T-cell (primary cell): ENCODE measurements around the gene DND1. TPM values are rescaled to one million over a fixed set of nuclear protein-coding genes. Genes with fewer than 3 reads are reported as not detected.
"Not testable (repeated sequence)": the region's sequence is repeated elsewhere in the genome, so short reads cannot be mapped to it uniquely, and the experiment has no call there.

Source experiments
- ATAC-seq, 4 experiments: fragments of 200-7000 bp in 3 of 4; fragments of 150-1000 bp in 1 of 4; cut with Tn5 transposase; replicated peaks in 1 of 4; 1 replicate in 3 of 4; 2 replicates in 1 of 4; pipeline ENCODE4 v1.10.0; 2021; ENCODE audit warnings: moderate library complexity in 3 of 4, mild to moderate bottlenecking in 2 of 4, moderate number of reproducible peaks in 1 of 4
- CTCF ChIA-PET, 2 donors: fragments of 300-600 bp; sonication (Branson Sonifier 250); formaldehyde crosslinking; loops; one replicate each; lab custom pipeline; 2022; ENCODE audit warnings: antibody characterized with exemption in 2 of 2; lab: Charles Lee
- POLR2A ChIA-PET, 2 donors: fragments of 300-600 bp; sonication (Branson Sonifier 250); formaldehyde crosslinking; loops; one replicate each; lab custom pipeline; 2022; ENCODE audit warnings: antibody characterized with exemption in 2 of 2; lab: Charles Lee
- DNase-seq, 35 experiments: peaks; one replicate each; pipeline versions ENCODE4 v3.0.0 to v3.0.0-alpha.2; 2013 to 2023
- H3K27ac ChIP-seq: one replicate; pipeline ENCODE4 v1.5.1; 2013; ENCODE audit warnings: low read length
- H3K27me3 ChIP-seq, 2 experiments: replicated peaks in 1 of 2; 1 replicate in 1 of 2; 2 replicates in 1 of 2; pipeline versions ENCODE4 v1.6.1 to v1.7.0; 2013; ENCODE audit warnings: low read length in 1 of 2, mixed read lengths in 1 of 2; ENCODE audit not compliant: control insufficient read depth in 2 of 2, insufficient read depth in 2 of 2; ENCODE audit errors: extremely low read depth in 1 of 2
- H3K36me3 ChIP-seq, 2 donors: 1 replicate in 1 of 2; 2 replicates in 1 of 2; pipeline versions ENCODE4 v1.6.1 to v1.7.0; 2013; ENCODE audit warnings: low read length in 1 of 2; ENCODE audit not compliant: control insufficient read depth in 2 of 2, insufficient read depth in 1 of 2; ENCODE audit errors: extremely low read depth in 1 of 2
- H3K4me1 ChIP-seq, 2 experiments: 1 replicate in 1 of 2; 2 replicates in 1 of 2; pipeline versions ENCODE4 v1.6.1 to v1.7.0; 2013; ENCODE audit warnings: low read length in 2 of 2, mixed read lengths in 1 of 2; ENCODE audit not compliant: insufficient read depth in 2 of 2, control insufficient read depth in 1 of 2; ENCODE audit errors: extremely low read depth in 1 of 2
- H3K4me3 ChIP-seq, 2 donors: 1 replicate in 1 of 2; 2 replicates in 1 of 2; pipeline versions ENCODE4 v1.5.1 to v1.7.0; 2013; ENCODE audit warnings: mild to moderate bottlenecking in 2 of 2, low read length in 1 of 2, moderate library complexity in 1 of 2; ENCODE audit not compliant: control insufficient read depth in 1 of 2; ENCODE audit errors: extremely low read depth in 1 of 2
- H3K9me3 ChIP-seq: 2 replicates; pipeline ENCODE4 v1.7.0; 2013
- H3K27ac Mint-ChIP-seq, 2 donors: one replicate each; pipeline ENCODE4 v1.8.0; 2020 to 2021; ENCODE audit warnings: mild to moderate bottlenecking in 2 of 2, mixed read lengths in 2 of 2
- H3K27me3 Mint-ChIP-seq, 2 donors: one replicate each; pipeline ENCODE4 v1.8.0; 2021 to 2022; ENCODE audit warnings: mixed read lengths in 2 of 2
- H3K36me3 Mint-ChIP-seq: one replicate; pipeline ENCODE4 v1.8.0; 2021; ENCODE audit warnings: mixed read lengths
- H3K4me1 Mint-ChIP-seq, 3 donors: one replicate each; pipeline ENCODE4 v1.8.0; 2020 to 2022; ENCODE audit warnings: mixed read lengths in 3 of 3, mild to moderate bottlenecking in 1 of 3
- H3K4me3 Mint-ChIP-seq, 3 donors: one replicate each; pipeline ENCODE4 v1.8.0; 2020 to 2022; ENCODE audit warnings: mild to moderate bottlenecking in 3 of 3, mixed read lengths in 3 of 3, moderate library complexity in 3 of 3
- H3K9me3 Mint-ChIP-seq, 3 donors: one replicate each; pipeline ENCODE4 v1.8.0; 2020 to 2022; ENCODE audit warnings: mixed read lengths in 3 of 3
- WGBS: methylation state at CpG from one replicate; pipeline ENCODE4 v1.1.5; 2013; ENCODE audit warnings: missing lambda C conversion rate; ENCODE audit not compliant: insufficient coverage; 5-methylcytosine and 5-hydroxymethylcytosine counted together
- total RNA-seq, 35 experiments: library from RNA in 6 of 35; stranded (reverse) in 6 of 35; fragments of 120-200 nt in 1 of 35; gene quantifications; one replicate each; pipeline versions ENCODE4 v1.2.1 to v1.2.4 and lab custom pipeline; 2013 to 2026

The DND1 gene
- total RNA-seq: 1 to 10 TPM; 3.0 to 6.4 (median 5.5) TPM
- total RNA-seq (2013): 1.3 TPM
- total RNA-seq (lab: John Stamatoyannopoulos, UW): 0.44 to 4.2 (median 1.9) reads per million in 29 experiments

- ChIA-PET POLR2A (no interaction called here), CTCF (no interaction called here)
- H3K9me3 Mint-ChIP-seq: no peaks in the 10 kb centered on the region
- H3K4me1 ChIP-seq: no peaks in the 10 kb centered on the region
- no peaks in the 10 kb centered on the region for H3K27me3 ChIP-seq
- WGBS: 96% methylated on average over 27 of the region's 45 CpGs
- no peaks in the 10 kb centered on the region for H3K9me3 ChIP-seq
- no peak for DNase-seq
- H3K36me3 ChIP-seq: peaks cover 14 to 86% of the 10 kb centered on the region in 2 donors
- peak in 1 of 4 experiments; percentile 23 for ATAC-seq
- H3K27ac Mint-ChIP-seq: peak within 1 kb of the TSS in 1 of 2 donors; percentile 0
- H3K4me3 ChIP-seq: no peak within 1 kb of the TSS
- no peaks in the 10 kb centered on the region for H3K27me3 Mint-ChIP-seq
- H3K36me3 Mint-ChIP-seq: peaks cover 62% of the 10 kb centered on the region
- H3K4me1 Mint-ChIP-seq: no peaks in the 10 kb centered on the region
- H3K27ac ChIP-seq: no peak within 1 kb of the TSS
- H3K4me3 Mint-ChIP-seq: no peak within 1 kb of the TSS
Observed at GRCh38 chr5:140673187-140673976, at the start of gene DND1. DND1 (minus strand) TSS chr5:140673576; CDS start chr5:140673542, 34 bp downstream.

GRCh38 chr5:140721395-140721794, 48.0 kb upstream of the DND1 start:
- POLR2A ChIA-PET, H3K9me3 Mint-ChIP-seq, H3K4me1 ChIP-seq, H3K27ac Mint-ChIP-seq, H3K4me3 Mint-ChIP-seq, DNase-seq, H3K36me3 Mint-ChIP-seq, H3K27ac ChIP-seq, H3K9me3 ChIP-seq, H3K36me3 ChIP-seq, H3K4me3 ChIP-seq, ATAC-seq: not testable (repeated sequence)
- H3K4me1 Mint-ChIP-seq: peaks cover 8 to 10% (median 10%) of the 10 kb centered on the region in 3 donors
- peaks cover 0 to 20% of the 10 kb centered on the region in 2 experiments for H3K27me3 ChIP-seq
- H3K27me3 Mint-ChIP-seq: peaks cover 14 to 17% of the 10 kb centered on the region in 2 donors
- CTCF ChIA-PET: interaction anchor here (0.7 to 1.1 kb wide), 4 partner anchors 10 to 358 kb away, joined by 3 to 4 read pairs (median 4); no protein-coding TSS in a partner anchor
- WGBS: 88% methylated on average over 1 of the region's 5 CpGs

GRCh38 chr5:140720738-140721137, 47.4 kb upstream of the DND1 start:
- peaks cover 0 to 17% of the 10 kb centered on the region in 2 experiments for H3K27me3 ChIP-seq
- H3K4me3 ChIP-seq, H3K27ac ChIP-seq, H3K4me1 ChIP-seq, H3K27ac Mint-ChIP-seq, H3K9me3 Mint-ChIP-seq, H3K4me1 Mint-ChIP-seq, H3K36me3 Mint-ChIP-seq, H3K36me3 ChIP-seq, DNase-seq, H3K9me3 ChIP-seq, H3K4me3 Mint-ChIP-seq, POLR2A ChIA-PET, ATAC-seq: not testable (repeated sequence)
- H3K27me3 Mint-ChIP-seq: peaks cover 10 to 14% of the 10 kb centered on the region in 2 donors
- 25% methylated on average over 4 of the region's 6 CpGs for WGBS
- CTCF ChIA-PET: interaction anchor here (0.7 to 1.5 kb wide), 7 partner anchors 9 to 362 kb away, joined by 4 to 8 read pairs (median 4); partner anchors contain the start of gene EIF4EBP3 (in 1 of the 2)

- H3K27ac Mint-ChIP-seq: no peak overlapping the region
- H3K36me3 Mint-ChIP-seq: no peaks in the 10 kb centered on the region
- 97% methylated on average over 4 of the region's 7 CpGs for WGBS
- no peaks in the 10 kb centered on the region for H3K4me1 ChIP-seq
- H3K4me3 ChIP-seq: no peak overlapping the region
- peaks cover 0 to 4% of the 10 kb centered on the region in 2 experiments for H3K27me3 ChIP-seq
- no peak for ATAC-seq
- no peak for DNase-seq
- H3K9me3 ChIP-seq: no peaks in the 10 kb centered on the region
- no peak overlapping the region for H3K4me3 Mint-ChIP-seq
- peaks cover 4 to 5% of the 10 kb centered on the region in 2 donors for H3K27me3 Mint-ChIP-seq
- no peaks in the 10 kb centered on the region for H3K9me3 Mint-ChIP-seq
- ChIA-PET POLR2A (no interaction called here), CTCF (no interaction called here)
- no peak overlapping the region for H3K27ac ChIP-seq
- peaks cover 2 to 4% (median 2%) of the 10 kb centered on the region in 3 donors for H3K4me1 Mint-ChIP-seq
- no peaks in the 10 kb centered on the region for H3K36me3 ChIP-seq
Observed at GRCh38 chr5:140718266-140718592, 44.9 kb upstream of the DND1 start.

- POLR2A ChIA-PET, H3K36me3 Mint-ChIP-seq, CTCF ChIA-PET: not testable (repeated sequence)
Observed at GRCh38 chr5:140716238-140716637, 42.9 kb upstream of the DND1 start.

GRCh38 chr5:140713562-140714094, 40.3 kb upstream of the DND1 start:
- Mint-ChIP-seq H3K27ac (peak overlapping the region in 1 of 2 donors; percentile 11), H3K4me3 (no peak overlapping the region), H3K9me3 (no peaks in the 10 kb centered on the region), H3K36me3 (peaks cover 4% of the 10 kb centered on the region), H3K4me1 (peaks cover 18 to 37% (median 25%) of the 10 kb centered on the region in 3 donors), H3K27me3 (peaks cover 0 to 6% of the 10 kb centered on the region in 2 donors)
- ChIA-PET POLR2A (no interaction called here), CTCF (no interaction called here)
- no CpG with 5 or more reads among the region's 1 CpG for WGBS
- Histone ChIP-seq H3K27ac (no peak overlapping the region), H3K4me1 (peaks cover 2 to 10% of the 10 kb centered on the region in 2 experiments), H3K27me3 (no peaks in the 10 kb centered on the region), H3K4me3 (no peak overlapping the region), H3K9me3 (no peaks in the 10 kb centered on the region), H3K36me3 (no peaks in the 10 kb centered on the region)
- ATAC-seq (no peak), DNase-seq (no peak)

More at GRCh38 chr5:140716238-140716637, 42.9 kb upstream of the DND1 start:
- H3K9me3 ChIP-seq, ATAC-seq, H3K27me3 Mint-ChIP-seq, H3K27ac ChIP-seq, H3K4me3 ChIP-seq, H3K4me3 Mint-ChIP-seq, H3K4me1 ChIP-seq, H3K27me3 ChIP-seq, H3K36me3 ChIP-seq, H3K27ac Mint-ChIP-seq, DNase-seq, H3K9me3 Mint-ChIP-seq: not testable (repeated sequence)
- peaks cover 13 to 17% (median 14%) of the 10 kb centered on the region in 3 donors for H3K4me1 Mint-ChIP-seq
- 80% methylated on average over 1 of the region's 2 CpGs for WGBS
